ENCODE measurements around the gene SNAP47.
A peak's percentile ranks its signal among the peaks of the same experiment; 100 is the strongest.

SNAP47 gene

GRCh38 chr1:227753999-227754711, 18.9 kb downstream of the SNAP47 start:
- no peak for DNase-seq

- DNase-seq, result no peak
Measured at GRCh38 chr1:227754958-227755357, 19.7 kb downstream of the SNAP47 start.

- DNase-seq, result no peak
Measured at GRCh38 chr1:227756172-227756959, 21.1 kb downstream of the SNAP47 start.

GRCh38 chr1:227757781-227758180, 22.5 kb downstream of the SNAP47 start:
- DNase-seq, result no peak

- DNase-seq, result no peak
Measured at GRCh38 chr1:227758366-227758765, 23.1 kb downstream of the SNAP47 start.

GRCh38 chr1:227759341-227760300, 24.4 kb downstream of the SNAP47 start:
- DNase-seq, result no peak

- DNase-seq, result no peak
Measured at GRCh38 chr1:227760377-227760776, 25.1 kb downstream of the SNAP47 start.

- DNase-seq, result no peak
Measured at GRCh38 chr1:227761621-227762230, 26.5 kb downstream of the SNAP47 start.

GRCh38 chr1:227762231-227762911, 27.1 kb downstream of the SNAP47 start:
- DNase-seq, result peak; percentile 83 to 88

GRCh38 chr1:227763246-227764018, 28.2 kb downstream of the SNAP47 start:
- no peak for DNase-seq

- no peak for DNase-seq
Measured at GRCh38 chr1:227764019-227764391, 28.8 kb downstream of the SNAP47 start.

- no peak for DNase-seq
Measured at GRCh38 chr1:227765261-227766014, 30.2 kb downstream of the SNAP47 start.

GRCh38 chr1:227766015-227766634, 30.9 kb downstream of the SNAP47 start:
- peak; percentile 67 to 80 for DNase-seq

GRCh38 chr1:227766653-227767277, 31.5 kb downstream of the SNAP47 start:
- no peak for DNase-seq

- DNase-seq, result no peak
Measured at GRCh38 chr1:227767401-227768124, 32.3 kb downstream of the SNAP47 start.

GRCh38 chr1:227768125-227768439, 32.8 kb downstream of the SNAP47 start:
- DNase-seq, result no peak

- no peak for DNase-seq
Measured at GRCh38 chr1:227768640-227769039, 33.4 kb downstream of the SNAP47 start.

GRCh38 chr1:227769047-227769935, 34.1 kb downstream of the SNAP47 start:
- DNase-seq, result no peak
